Measurements from ENCODE around the gene TAC4. TPM values are rescaled to one million over a fixed set of nuclear protein-coding genes. Genes with fewer than 3 reads are reported as not detected.

TAC4 gene
- total RNA-seq, 1 donor from 2014 or later = not detected

DNA sequence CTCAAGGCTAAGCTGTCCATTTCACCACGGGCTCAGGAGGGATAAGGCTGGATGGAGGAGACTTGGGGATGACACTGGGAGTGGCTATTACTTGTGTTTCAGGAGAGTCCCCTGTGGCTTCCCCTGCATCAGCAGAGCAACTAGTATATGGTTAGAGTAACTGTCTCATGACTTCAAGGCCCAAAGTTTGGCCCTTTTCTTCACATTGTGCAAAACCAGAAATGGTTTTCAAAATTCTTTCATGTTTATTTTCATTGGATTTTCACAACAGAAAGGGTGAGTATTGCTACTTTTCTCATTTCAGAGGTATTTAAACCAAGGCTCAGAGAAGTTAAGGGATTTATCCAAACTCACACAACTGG lies 18.1 kb upstream of the TAC4 start:
- no peaks in the 10 kb centered on the region for H3K4me1 ChIP-seq
- DNase-seq (no peak), ATAC-seq (no peak)
- intact Hi-C loops (cut with DNase I) = no loop called here
- H3K4me3 ChIP-seq = no peak overlapping the region
- TF ChIP-seq, protein P1, sequence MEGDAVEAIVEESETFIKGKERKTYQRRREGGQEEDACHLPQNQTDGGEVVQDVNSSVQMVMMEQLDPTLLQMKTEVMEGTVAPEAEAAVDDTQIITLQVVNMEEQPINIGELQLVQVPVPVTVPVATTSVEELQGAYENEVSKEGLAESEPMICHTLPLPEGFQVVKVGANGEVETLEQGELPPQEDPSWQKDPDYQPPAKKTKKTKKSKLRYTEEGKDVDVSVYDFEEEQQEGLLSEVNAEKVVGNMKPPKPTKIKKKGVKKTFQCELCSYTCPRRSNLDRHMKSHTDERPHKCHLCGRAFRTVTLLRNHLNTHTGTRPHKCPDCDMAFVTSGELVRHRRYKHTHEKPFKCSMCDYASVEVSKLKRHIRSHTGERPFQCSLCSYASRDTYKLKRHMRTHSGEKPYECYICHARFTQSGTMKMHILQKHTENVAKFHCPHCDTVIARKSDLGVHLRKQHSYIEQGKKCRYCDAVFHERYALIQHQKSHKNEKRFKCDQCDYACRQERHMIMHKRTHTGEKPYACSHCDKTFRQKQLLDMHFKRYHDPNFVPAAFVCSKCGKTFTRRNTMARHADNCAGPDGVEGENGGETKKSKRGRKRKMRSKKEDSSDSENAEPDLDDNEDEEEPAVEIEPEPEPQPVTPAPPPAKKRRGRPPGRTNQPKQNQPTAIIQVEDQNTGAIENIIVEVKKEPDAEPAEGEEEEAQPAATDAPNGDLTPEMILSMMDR (IDR thresholded peaks at IDR 0.05) = no peak
- H3K27ac ChIP-seq = no peak overlapping the region
- H3K36me3 ChIP-seq = no peaks in the 10 kb centered on the region
- H3K9me3 ChIP-seq = no peaks in the 10 kb centered on the region
- peaks cover 6% of the 10 kb centered on the region for H3K27me3 ChIP-seq

DNA sequence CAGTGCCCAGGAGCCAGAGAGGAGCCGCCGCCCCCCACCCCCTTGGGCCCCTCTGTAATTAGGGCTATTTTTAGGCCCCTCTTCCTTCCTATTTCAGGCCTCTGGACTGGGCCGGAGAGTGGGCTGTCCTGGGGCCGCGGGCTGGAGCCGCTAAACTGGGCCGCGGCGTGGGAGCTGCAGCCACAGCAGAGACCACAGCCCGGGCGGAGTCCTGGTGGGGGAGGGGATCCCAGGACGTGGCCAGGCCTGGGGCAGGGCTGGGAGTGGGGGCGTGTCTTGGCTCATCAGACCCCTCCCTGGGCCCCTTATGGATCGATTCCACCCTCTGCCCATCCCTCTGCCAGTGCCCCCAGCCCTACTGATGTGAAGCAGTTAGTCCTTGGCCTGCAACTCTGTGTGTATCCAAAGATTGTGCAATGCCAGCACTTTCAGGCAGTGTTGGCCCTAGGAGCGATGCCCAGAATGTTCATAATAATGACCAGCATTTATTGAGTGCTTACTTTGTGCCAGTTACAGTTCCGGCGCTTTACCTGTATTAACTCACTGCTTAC lies 15.0 kb upstream of the TAC4 start:
- intact Hi-C loops (cut with DNase I) = no loop called here
- Histone ChIP-seq H3K4me3 (no peak overlapping the region), H3K4me1 (no peaks in the 10 kb centered on the region), H3K36me3 (no peaks in the 10 kb centered on the region), H3K27me3 (peaks cover 6% of the 10 kb centered on the region), H3K27ac (no peak overlapping the region), H3K9me3 (no peaks in the 10 kb centered on the region)
- peak; percentile 52 for ATAC-seq
- no peak for DNase-seq
- TF ChIP-seq, protein P1 (IDR thresholded peaks at IDR 0.05) = no peak

DNA sequence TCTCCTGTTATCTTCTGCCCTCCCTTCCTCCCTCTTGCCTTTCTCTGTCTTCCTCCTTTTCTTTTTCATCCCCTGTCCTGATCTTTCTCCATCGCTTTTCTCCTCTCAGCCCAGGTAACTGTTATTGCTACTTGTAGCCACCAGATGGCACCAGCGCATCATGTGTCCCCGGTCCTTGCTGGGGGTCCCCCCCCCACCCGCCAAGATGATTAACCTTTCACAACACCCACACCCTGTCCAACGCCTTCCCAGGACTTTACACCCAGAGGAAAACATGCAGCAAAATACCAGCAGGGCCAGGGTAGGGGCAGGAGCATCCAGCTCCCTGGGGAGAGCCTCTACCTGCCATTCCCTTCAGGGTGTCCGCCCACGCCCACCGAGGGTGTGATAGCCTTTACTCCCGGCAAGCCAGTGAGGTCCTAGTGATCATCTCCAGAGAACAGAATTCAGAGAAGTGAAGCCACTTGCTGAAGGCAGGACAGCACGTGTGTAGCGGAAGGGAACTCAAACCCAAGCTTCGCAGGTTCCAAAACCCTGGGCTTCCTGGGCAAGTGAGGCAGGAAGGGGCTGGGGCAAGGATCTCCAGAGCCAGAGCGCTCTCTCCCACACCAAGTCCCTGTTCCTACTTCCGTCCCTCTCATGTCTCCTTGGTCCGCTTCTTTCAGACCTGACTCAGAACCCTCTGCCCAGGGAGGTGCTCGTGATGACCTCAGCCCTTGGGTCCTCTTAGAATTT lies 13.4 kb upstream of the TAC4 start:
- TF ChIP-seq, protein P1 (IDR thresholded peaks at IDR 0.05) = peak; percentile 85
- H3K4me3 ChIP-seq = no peak overlapping the region
- H3K9me3 ChIP-seq = no peaks in the 10 kb centered on the region
- H3K4me1 ChIP-seq = no peaks in the 10 kb centered on the region
- H3K27ac ChIP-seq = no peak overlapping the region
- H3K36me3 ChIP-seq = no peaks in the 10 kb centered on the region
- no peak for DNase-seq
- intact Hi-C loops (cut with DNase I) = loop anchor here (2.0 kb wide), 1 partner anchor 137 kb away; no protein-coding TSS in a partner anchor
- H3K27me3 ChIP-seq = peaks cover 6% of the 10 kb centered on the region
- peak; percentile 68 for ATAC-seq

DNA sequence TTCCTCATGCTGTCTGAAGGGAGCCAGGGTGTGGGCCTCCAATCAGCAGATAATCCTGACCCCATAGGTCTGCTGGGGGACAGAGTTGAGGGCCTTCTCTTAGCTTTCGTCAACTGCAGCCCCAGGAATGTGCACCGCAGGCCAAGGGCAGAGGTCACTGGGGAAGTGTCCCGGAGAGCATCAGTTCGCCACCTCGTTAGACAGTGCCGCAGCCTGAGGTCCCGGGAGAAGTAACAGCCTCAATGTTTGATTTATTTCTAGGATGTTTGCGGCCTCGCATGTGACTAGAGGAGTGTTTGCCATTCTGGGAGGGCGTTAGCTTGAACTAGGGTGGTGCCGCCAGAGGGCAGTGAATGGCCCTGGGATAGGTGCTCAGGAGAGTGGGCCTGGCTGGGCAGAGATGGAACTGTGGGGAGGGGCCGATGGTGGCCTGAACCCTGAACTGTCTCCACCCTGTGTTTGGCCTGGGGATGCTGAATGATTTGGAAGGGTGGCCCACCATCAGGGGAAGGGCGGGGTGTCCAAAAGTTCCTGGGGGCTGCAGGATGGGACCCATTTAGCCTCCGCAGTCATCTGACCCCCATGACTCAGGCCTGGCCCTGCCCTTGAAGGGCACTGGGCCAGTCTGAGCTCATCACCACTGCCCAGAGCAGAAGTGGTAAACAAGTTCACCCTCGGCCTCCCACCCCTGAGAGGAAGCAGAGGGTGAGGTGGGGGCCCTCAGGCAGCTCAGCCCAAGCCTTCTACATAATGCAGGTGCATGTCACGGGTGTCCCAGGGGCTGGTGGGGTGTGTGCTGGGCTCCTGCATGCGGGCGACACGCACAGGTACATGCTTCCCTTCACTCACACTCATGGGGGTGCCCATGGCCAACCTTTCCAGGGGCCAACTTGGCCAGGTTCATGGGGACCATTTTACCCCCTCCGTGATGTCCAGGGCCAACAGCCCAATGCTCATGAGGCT lies 12.4 kb upstream of the TAC4 start:
- ATAC-seq (peak; percentile 58), DNase-seq (peak; percentile 72)

DNA sequence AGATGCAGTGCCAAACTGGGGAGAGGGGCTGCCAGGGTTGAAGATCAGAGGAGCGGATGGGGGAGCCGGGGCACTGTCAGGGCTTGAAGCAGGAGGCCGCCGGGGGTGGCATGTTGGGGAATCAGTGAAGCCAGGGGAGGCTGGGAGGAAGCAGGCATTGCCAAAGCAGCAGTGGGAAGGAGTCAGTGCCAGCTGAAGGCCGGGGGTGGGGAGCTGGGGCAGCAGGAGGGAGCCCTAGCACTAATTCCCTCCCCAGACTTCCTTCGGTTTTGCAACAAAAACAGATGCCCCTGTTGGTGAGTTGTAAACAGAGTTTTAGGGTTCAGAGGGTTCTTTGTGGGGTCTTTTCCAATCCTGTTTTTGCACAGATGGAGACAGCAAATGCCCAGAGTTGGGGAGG lies 10.9 kb upstream of the TAC4 start:
- H3K27ac ChIP-seq = no peak overlapping the region
- intact Hi-C loops (cut with DNase I) = no loop called here
- no peak for DNase-seq
- no peaks in the 10 kb centered on the region for H3K36me3 ChIP-seq
- H3K4me3 ChIP-seq = no peak overlapping the region
- H3K27me3 ChIP-seq = peaks cover 6% of the 10 kb centered on the region
- peak; percentile 11 for ATAC-seq
- H3K4me1 ChIP-seq = no peaks in the 10 kb centered on the region
- H3K9me3 ChIP-seq = no peaks in the 10 kb centered on the region
- TF ChIP-seq, protein P1 (IDR thresholded peaks at IDR 0.05) = no peak

More for the DNA sequence above, 12.4 kb upstream of the TAC4 start:
- no peaks in the 10 kb centered on the region for H3K9me3 ChIP-seq
- no peaks in the 10 kb centered on the region for H3K4me1 ChIP-seq
- no peak overlapping the region for H3K27ac ChIP-seq
- intact Hi-C loops (cut with DNase I) = loop anchor here (2.0 kb wide), 1 partner anchor 139 kb away; no protein-coding TSS in a partner anchor
- H3K4me3 ChIP-seq = no peak overlapping the region
- no peaks in the 10 kb centered on the region for H3K36me3 ChIP-seq
- peaks cover 6% of the 10 kb centered on the region for H3K27me3 ChIP-seq
- TF ChIP-seq, protein P1 (IDR thresholded peaks at IDR 0.05) = no peak

All from upper lobe of right lung (tissue), 1 donor.